ENCODE results near the gene HERC4. TPM values are rescaled to one million over a fixed set of nuclear protein-coding genes. Genes with fewer than 3 reads are reported as not detected.
"Not testable (repeated sequence)": the region's sequence is repeated elsewhere in the genome, so short reads cannot be mapped to it uniquely, and the experiment has no call there.

HERC4 gene
- polyA plus RNA-seq, 4 donors: 13.5 to 40.5 (median 30.7) TPM

DNA sequence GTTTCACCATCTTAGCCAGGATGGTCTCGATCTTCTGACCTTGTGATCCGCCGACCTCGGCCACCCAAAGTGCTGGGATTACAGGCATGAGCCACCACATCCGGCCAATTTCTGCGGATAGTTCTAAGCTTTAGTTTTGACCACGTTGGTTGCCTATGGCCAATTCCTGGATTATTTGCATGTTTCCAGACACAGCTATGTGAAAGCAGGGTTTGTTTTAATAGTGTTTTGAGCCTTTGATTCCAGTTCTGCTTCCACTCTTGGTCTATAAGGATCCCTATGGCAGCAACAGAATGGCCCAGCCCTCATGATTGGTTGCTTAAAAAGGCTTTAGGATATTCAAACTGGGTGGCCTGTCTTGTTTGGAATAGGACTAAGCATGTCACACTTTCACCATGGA, 171.5 kb downstream of the HERC4 start:
- no peaks in the 10 kb centered on the region for H3K27me3 ChIP-seq (ENCODE audit: control insufficient read depth in 3 of 3, insufficient read depth in 3 of 3, low read length in 3 of 3)
- H3K4me1 ChIP-seq (ENCODE audit: control insufficient read depth in 3 of 3, insufficient read depth in 2 of 3, low read depth in 1 of 3, low read length in 2 of 3): no peaks in the 10 kb centered on the region
- WGBS, 3 donors: 92 to 96% (median 93%) methylated on average over 7 of the region's 7 CpGs
- FAIRE-seq (no peak), DNase-seq (no peak)
- H3K4me3 ChIP-seq (ENCODE audit: low read depth in 1 of 3, low read length in 3 of 3): no peak overlapping the region
- no peaks in the 10 kb centered on the region for H3K9me3 ChIP-seq (ENCODE audit: control insufficient read depth in 2 of 2, insufficient read depth in 1 of 2, low read depth in 1 of 2, low read length in 1 of 2)
- no peak overlapping the region for H3K27ac ChIP-seq (ENCODE audit: low read depth in 1 of 3, low read length in 2 of 3)
- peaks cover 5 to 40% (median 8%) of the 10 kb centered on the region in 3 donors for H3K36me3 ChIP-seq (ENCODE audit: control insufficient read depth in 3 of 3, insufficient read depth in 2 of 3, low read depth in 1 of 3, low read length in 3 of 3)

DNA sequence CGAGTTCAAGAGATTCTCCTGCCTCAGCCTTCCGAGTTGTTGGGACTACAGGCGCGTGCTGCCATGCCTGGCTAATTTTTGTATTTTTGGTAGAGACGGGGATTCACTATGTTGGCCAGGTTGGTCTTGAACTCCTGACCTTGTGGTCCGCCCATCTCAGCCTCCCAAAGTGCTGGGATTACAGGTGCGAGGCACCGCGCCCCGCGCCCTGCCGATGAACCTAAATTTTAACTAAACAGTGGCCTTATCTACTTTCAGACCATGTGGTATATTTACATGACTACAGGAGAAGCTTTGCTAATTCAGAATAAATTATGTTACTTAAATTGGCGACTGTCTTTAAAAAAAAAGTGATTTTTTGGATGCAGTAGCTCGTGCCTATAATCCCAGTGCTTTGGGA, 181.4 kb downstream of the HERC4 start:
- Histone ChIP-seq H3K4me3 (ENCODE audit: low read depth in 1 of 3, low read length in 3 of 3) (no peak overlapping the region), H3K9me3 (ENCODE audit: control insufficient read depth in 2 of 2, insufficient read depth in 1 of 2, low read depth in 1 of 2, low read length in 1 of 2) (no peaks in the 10 kb centered on the region), H3K27me3 (ENCODE audit: control insufficient read depth in 3 of 3, insufficient read depth in 3 of 3, low read length in 3 of 3) (no peaks in the 10 kb centered on the region), H3K4me1 (ENCODE audit: control insufficient read depth in 3 of 3, insufficient read depth in 2 of 3, low read depth in 1 of 3, low read length in 2 of 3) (no peaks in the 10 kb centered on the region), H3K36me3 (ENCODE audit: control insufficient read depth in 3 of 3, insufficient read depth in 2 of 3, low read depth in 1 of 3, low read length in 3 of 3) (peaks cover 5 to 62% (median 12%) of the 10 kb centered on the region in 3 donors), H3K27ac (ENCODE audit: low read depth in 1 of 3, low read length in 2 of 3) (no peak overlapping the region)
- DNase-seq (no peak), FAIRE-seq (no peak)
- WGBS, 3 donors: 92 to 95% (median 93%) methylated on average over 14 of the region's 14 CpGs

DNA sequence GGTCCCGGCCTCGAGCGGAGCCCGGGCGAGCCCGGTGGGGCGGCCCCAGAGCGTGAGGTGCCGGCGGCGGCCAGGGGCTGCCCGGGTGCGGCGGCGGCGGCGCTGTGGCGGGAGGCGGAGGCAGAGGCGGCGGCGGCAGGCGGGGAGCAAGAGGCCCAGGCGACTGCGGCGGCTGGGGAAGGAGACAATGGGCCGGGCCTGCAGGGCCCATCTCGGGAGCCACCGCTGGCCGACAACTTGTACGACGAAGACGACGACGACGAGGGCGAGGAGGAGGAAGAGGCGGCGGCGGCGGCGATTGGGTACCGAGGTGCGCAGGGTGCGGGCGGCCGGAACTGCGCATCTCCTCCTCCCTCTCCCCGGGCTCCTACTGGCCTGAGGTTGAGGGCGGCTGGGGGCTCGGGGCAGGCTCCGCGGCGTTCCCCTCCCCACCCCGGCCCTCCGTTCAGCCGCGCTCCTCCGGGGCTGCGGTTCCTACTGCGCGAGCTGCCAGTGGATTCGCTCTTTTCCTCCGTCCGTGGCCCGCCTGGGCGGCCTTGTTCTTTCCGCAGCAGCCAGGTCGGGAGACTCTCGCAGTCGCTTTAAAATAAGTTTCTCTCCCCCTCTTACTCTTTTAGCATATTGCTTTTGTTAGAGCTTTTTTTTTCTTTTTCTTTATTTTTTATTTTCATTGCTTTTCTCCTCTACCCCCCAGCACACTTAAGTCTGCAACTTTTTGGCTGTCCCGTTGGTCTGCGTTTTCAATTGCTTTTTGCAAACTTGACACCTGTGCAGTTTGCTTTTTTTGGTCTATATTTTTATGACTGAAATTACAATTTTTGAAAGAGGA, 190.0 kb downstream of the HERC4 start:
- Histone ChIP-seq H3K4me3 (ENCODE audit: low read depth in 1 of 3, low read length in 3 of 3) (peak overlapping the region; percentile 65 to 98 (median 80)), H3K27ac (ENCODE audit: low read depth in 1 of 3, low read length in 2 of 3) (peak overlapping the region; percentile 82 to 99 (median 96)), H3K9me3 (ENCODE audit: control insufficient read depth in 2 of 2, insufficient read depth in 1 of 2, low read depth in 1 of 2, low read length in 1 of 2) (no peaks in the 10 kb centered on the region), H3K4me1 (ENCODE audit: control insufficient read depth in 3 of 3, insufficient read depth in 2 of 3, low read depth in 1 of 3, low read length in 2 of 3) (peaks cover 0 to 8% (median 2%) of the 10 kb centered on the region in 3 donors), H3K27me3 (ENCODE audit: control insufficient read depth in 3 of 3, insufficient read depth in 3 of 3, low read length in 3 of 3) (no peaks in the 10 kb centered on the region), H3K36me3 (ENCODE audit: control insufficient read depth in 3 of 3, insufficient read depth in 2 of 3, low read depth in 1 of 3, low read length in 3 of 3) (peaks cover 0 to 12% (median 0%) of the 10 kb centered on the region in 3 donors)
- 0 to 1% (median 0%) methylated on average over 42 to 73 of the region's 73 CpGs for WGBS, 3 donors
- peak; percentile 84 to 92 for DNase-seq
- no peak for FAIRE-seq

DNA sequence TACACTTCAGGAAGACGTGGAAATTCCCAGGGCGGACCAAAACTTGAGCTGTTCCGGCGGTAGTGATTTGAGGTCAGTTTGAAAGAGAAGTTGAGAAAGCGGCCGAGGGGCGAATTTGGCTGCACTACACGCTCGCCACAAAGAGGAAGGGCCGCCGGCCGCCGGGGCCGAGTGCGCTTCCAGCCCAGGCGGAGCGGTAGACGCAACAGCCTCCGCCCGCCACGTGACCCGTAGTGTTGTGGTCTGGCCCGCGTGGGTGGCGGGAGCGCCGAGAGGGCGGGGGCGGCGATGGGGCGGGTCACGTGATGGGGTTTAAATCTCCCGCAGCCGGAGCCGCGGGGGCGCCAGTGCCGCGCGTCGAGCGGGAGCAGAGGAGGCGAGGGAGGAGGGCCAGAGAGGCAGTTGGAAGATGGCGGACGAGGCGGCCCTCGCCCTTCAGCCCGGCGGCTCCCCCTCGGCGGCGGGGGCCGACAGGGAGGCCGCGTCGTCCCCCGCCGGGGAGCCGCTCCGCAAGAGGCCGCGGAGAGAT, 190.7 kb downstream of the HERC4 start, which contains the start of gene SIRT1:
TSS of gene SIRT1 (plus strand) at position 344 of the 529 bp plus-strand sequence. CDS start at position 410, 66 bp downstream.
- peaks cover 0 to 8% (median 2%) of the 10 kb centered on the region in 3 donors for H3K4me1 ChIP-seq (ENCODE audit: control insufficient read depth in 3 of 3, insufficient read depth in 2 of 3, low read depth in 1 of 3, low read length in 2 of 3)
- peak within 1 kb of the TSS; percentile 65 to 98 (median 80) for H3K4me3 ChIP-seq (ENCODE audit: low read depth in 1 of 3, low read length in 3 of 3)
- peaks cover 0 to 9% (median 0%) of the 10 kb centered on the region in 3 donors for H3K36me3 ChIP-seq (ENCODE audit: control insufficient read depth in 3 of 3, insufficient read depth in 2 of 3, low read depth in 1 of 3, low read length in 3 of 3)
- no peak for FAIRE-seq
- 0 to 1% (median 0%) methylated on average over 25 to 62 of the region's 62 CpGs for WGBS, 3 donors
- DNase-seq: peak; percentile 94 to 98
- peak within 1 kb of the TSS; percentile 82 to 99 (median 96) for H3K27ac ChIP-seq (ENCODE audit: low read depth in 1 of 3, low read length in 2 of 3)
- no peaks in the 10 kb centered on the region for H3K27me3 ChIP-seq (ENCODE audit: control insufficient read depth in 3 of 3, insufficient read depth in 3 of 3, low read length in 3 of 3)
- no peaks in the 10 kb centered on the region for H3K9me3 ChIP-seq (ENCODE audit: control insufficient read depth in 2 of 2, insufficient read depth in 1 of 2, low read depth in 1 of 2, low read length in 1 of 2)

DNA sequence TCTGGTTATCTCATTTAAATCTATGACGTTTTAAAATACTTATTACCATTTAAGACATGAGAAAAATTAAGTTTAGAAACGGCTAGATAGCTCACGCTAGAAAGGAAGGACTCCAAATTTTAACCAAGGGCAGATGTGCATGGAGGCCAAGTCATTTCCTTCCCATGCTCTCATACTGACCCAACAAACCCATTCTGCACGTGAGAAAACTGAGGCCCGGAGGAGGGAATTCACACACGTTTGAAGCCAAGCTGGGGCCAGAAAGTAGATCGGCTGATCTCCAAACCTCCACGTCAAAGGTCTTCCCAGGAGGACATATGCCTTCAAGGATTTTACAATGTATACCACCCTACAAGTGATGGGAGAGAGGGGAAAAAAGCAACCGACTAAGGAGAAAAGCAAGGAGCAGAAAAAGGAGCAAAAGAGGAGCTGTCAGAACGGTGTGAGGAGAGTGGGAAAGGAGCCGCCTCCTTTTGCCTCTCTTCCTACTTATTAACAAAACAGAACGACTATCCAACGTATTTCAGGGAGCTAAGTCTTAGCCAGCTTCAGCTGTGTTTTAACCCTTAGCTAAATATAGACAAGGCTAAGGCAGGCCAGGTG, 191.3 kb downstream of the HERC4 start:
- Histone ChIP-seq H3K4me3 (ENCODE audit: low read depth in 1 of 3, low read length in 3 of 3) (peak overlapping the region in 2 of 3 donors; percentile 57 to 80), H3K4me1 (ENCODE audit: control insufficient read depth in 3 of 3, insufficient read depth in 2 of 3, low read depth in 1 of 3, low read length in 2 of 3) (peaks cover 0 to 8% (median 2%) of the 10 kb centered on the region in 3 donors), H3K36me3 (ENCODE audit: control insufficient read depth in 3 of 3, insufficient read depth in 2 of 3, low read depth in 1 of 3, low read length in 3 of 3) (peaks cover 0 to 9% (median 0%) of the 10 kb centered on the region in 3 donors), H3K27me3 (ENCODE audit: control insufficient read depth in 3 of 3, insufficient read depth in 3 of 3, low read length in 3 of 3) (no peaks in the 10 kb centered on the region), H3K27ac (ENCODE audit: low read depth in 1 of 3, low read length in 2 of 3) (peak overlapping the region; percentile 42 to 96 (median 82)), H3K9me3 (ENCODE audit: control insufficient read depth in 2 of 2, insufficient read depth in 1 of 2, low read depth in 1 of 2, low read length in 1 of 2) (no peaks in the 10 kb centered on the region)
- no peak for FAIRE-seq
- DNase-seq: no peak
- WGBS, 3 donors: 8 to 21% (median 17%) methylated on average over 13 of the region's 13 CpGs

DNA sequence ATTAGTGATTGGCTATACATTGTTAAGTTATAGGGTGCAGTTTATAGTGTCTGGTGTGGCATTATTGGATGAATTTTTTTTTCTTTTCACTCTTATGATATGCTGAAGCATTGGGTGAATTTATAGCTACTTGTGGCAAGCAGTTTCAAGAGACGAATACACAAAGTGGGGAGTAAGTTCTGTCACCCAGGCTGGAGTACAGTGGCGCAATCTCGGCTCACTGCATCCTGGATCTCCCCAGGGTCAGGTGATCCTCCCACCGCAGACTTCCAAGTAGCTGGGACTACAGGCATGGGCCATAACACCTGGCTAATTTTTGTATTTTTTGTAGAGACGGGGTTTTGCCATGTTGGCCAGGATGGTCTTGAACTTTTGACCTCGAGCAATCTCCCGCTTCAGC, 196.9 kb downstream of the HERC4 start:
- FAIRE-seq: no peak
- H3K9me3 ChIP-seq (ENCODE audit: control insufficient read depth in 2 of 2, insufficient read depth in 1 of 2, low read depth in 1 of 2, low read length in 1 of 2): no peaks in the 10 kb centered on the region
- H3K27me3 ChIP-seq (ENCODE audit: control insufficient read depth in 3 of 3, insufficient read depth in 3 of 3, low read length in 3 of 3): no peaks in the 10 kb centered on the region
- H3K36me3 ChIP-seq (ENCODE audit: control insufficient read depth in 3 of 3, insufficient read depth in 2 of 3, low read depth in 1 of 3, low read length in 3 of 3): no peaks in the 10 kb centered on the region
- no peaks in the 10 kb centered on the region for H3K4me1 ChIP-seq (ENCODE audit: control insufficient read depth in 3 of 3, insufficient read depth in 2 of 3, low read depth in 1 of 3, low read length in 2 of 3)
- DNase-seq: no peak
- no peak overlapping the region for H3K4me3 ChIP-seq (ENCODE audit: low read depth in 1 of 3, low read length in 3 of 3)
- H3K27ac ChIP-seq (ENCODE audit: low read depth in 1 of 3, low read length in 2 of 3): no peak overlapping the region
- 93 to 95% (median 94%) methylated on average over 7 of the region's 7 CpGs for WGBS, 3 donors

DNA sequence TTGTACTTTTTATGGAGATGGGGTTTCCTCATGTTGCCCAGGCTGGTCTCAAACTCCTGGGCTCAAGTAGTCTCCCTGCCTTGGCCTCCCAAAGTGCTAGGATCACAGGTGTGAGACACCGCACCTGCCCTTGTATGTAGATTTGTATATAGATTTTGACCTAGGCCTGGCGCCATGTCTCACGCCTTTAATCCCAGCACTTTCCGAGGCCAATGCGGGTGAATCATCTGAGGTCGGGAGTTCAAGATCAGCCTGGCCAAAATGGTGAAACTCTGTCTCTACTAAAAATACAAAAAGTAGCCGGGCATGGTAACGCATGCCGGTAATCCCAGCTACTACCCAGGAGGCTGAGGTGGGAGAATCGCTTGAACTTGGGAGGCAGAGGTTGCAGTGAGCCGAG, 197.7 kb downstream of the HERC4 start:
- not testable (repeated sequence) for H3K9me3 ChIP-seq (ENCODE audit: control insufficient read depth in 2 of 2, insufficient read depth in 1 of 2, low read depth in 1 of 2, low read length in 1 of 2); H3K27ac ChIP-seq (ENCODE audit: low read depth in 1 of 3, low read length in 2 of 3); H3K36me3 ChIP-seq (ENCODE audit: control insufficient read depth in 3 of 3, insufficient read depth in 2 of 3, low read depth in 1 of 3, low read length in 3 of 3); H3K4me1 ChIP-seq (ENCODE audit: control insufficient read depth in 3 of 3, insufficient read depth in 2 of 3, low read depth in 1 of 3, low read length in 2 of 3); FAIRE-seq; H3K27me3 ChIP-seq (ENCODE audit: control insufficient read depth in 3 of 3, insufficient read depth in 3 of 3, low read length in 3 of 3); H3K4me3 ChIP-seq (ENCODE audit: low read depth in 1 of 3, low read length in 3 of 3); DNase-seq
- WGBS, 3 donors: 92 to 96% (median 94%) methylated on average over 11 of the region's 11 CpGs

DNA sequence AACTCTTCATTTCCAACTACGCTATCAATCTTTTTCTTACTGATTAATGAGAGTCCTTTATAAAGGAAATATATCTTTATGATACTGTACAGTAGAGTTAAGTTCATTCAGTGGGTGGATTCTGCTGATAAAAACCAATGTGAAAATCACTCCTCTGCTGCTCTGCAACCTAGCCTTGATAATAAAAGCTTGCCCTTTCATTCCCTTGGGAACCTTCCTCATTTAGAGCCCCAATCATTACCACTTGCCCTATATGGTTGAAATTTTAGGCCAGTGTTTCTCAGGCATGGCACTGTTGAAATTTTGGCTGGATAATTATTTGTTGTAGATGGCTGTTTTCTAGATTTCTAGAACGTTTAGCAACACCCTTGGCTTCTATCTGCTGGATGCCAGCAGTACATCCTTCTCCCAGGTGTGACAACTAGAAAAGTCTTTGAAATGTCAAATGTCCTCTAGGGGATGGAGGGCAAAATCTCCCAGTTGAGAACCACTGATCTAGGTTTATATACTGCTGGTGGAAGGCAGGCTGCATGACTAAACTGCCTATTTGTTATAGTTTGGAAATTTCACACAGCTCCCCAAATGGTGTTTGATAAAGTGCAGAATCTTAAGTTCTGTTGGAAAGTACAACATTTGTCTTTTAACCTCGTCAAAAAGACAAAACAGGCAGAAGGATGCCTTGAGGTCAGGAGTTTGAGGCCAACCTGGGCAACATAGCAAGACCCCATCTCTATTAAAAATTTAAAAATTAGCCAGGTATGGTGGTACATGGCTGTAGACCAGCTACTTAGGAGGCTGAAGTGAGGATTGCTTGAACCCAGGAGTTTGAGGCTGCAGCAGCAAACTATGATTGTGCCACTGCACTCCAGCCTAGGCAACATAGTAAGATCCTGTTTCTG, 199.5 kb downstream of the HERC4 start:
- Histone ChIP-seq H3K27me3 (ENCODE audit: control insufficient read depth in 3 of 3, insufficient read depth in 3 of 3, low read length in 3 of 3) (no peaks in the 10 kb centered on the region), H3K9me3 (ENCODE audit: control insufficient read depth in 2 of 2, insufficient read depth in 1 of 2, low read depth in 1 of 2, low read length in 1 of 2) (no peaks in the 10 kb centered on the region), H3K4me3 (ENCODE audit: low read depth in 1 of 3, low read length in 3 of 3) (no peak overlapping the region), H3K27ac (ENCODE audit: low read depth in 1 of 3, low read length in 2 of 3) (no peak overlapping the region), H3K4me1 (ENCODE audit: control insufficient read depth in 3 of 3, insufficient read depth in 2 of 3, low read depth in 1 of 3, low read length in 2 of 3) (no peaks in the 10 kb centered on the region), H3K36me3 (ENCODE audit: control insufficient read depth in 3 of 3, insufficient read depth in 2 of 3, low read depth in 1 of 3, low read length in 3 of 3) (no peaks in the 10 kb centered on the region)
- DNase-seq (peak in 1 of 2 donors; percentile 33), FAIRE-seq (no peak)
- 33 to 56% (median 39%) methylated on average over 3 of the region's 3 CpGs for WGBS, 3 donors
